HepG2 (cell line): ENCODE data around the gene DNALI1. TPM values are rescaled to one million over a fixed set of nuclear protein-coding genes. Genes with fewer than 3 reads are reported as not detected.
"Not testable (repeated sequence)": the region's sequence is repeated elsewhere in the genome, so short reads cannot be mapped to it uniquely, and the experiment has no call there.

ENCODE experiments used
- ARID5B ChIP-seq: IDR thresholded peaks from 2 replicates; pipeline ENCODE4 v1.4.0; 2020; ENCODE audit warnings: mild to moderate bottlenecking, missing genetic modification reagents
- CEBPG ChIP-seq: IDR thresholded peaks from 2 replicates; pipeline ENCODE4 v1.6.1; 2016
- DPF2 ChIP-seq: sonication (generic); formaldehyde crosslinking; IDR thresholded peaks from 2 replicates; pipeline ENCODE4 v1.4.0; 2020; ENCODE audit warnings: mild to moderate bottlenecking, low read depth, missing genetic modification reagents, borderline replicate concordance
- FOXP1 ChIP-seq, 2 experiments: fragments of 450-650 bp in 1 of 2; IDR thresholded peaks; 2 replicates each; pipeline ENCODE4 v1.6.1; 2017 to 2018; ENCODE audit warnings: antibody characterized with exemption in 1 of 2
- HNF4A ChIP-seq: sonication (generic); formaldehyde crosslinking; IDR thresholded peaks from 2 replicates; pipeline ENCODE4 v1.4.0; 2020; ENCODE audit warnings: missing genetic modification reagents
- RCOR2 ChIP-seq: IDR thresholded peaks from 2 replicates; pipeline ENCODE4 v1.6.1; 2016; ENCODE audit warnings: missing biosample characterization, missing genetic modification reagents
- SOX6 ChIP-seq, 2 experiments: fragments of 450-650 bp in 1 of 2; sonication (generic) in 1 of 2; formaldehyde crosslinking in 1 of 2; IDR thresholded peaks; 2 replicates each; pipeline versions ENCODE4 v1.4.0 to v1.6.1; 2017 to 2020; ENCODE audit warnings: antibody characterized with exemption in 1 of 2, mild to moderate bottlenecking in 1 of 2, missing genetic modification reagents in 1 of 2
- ZBTB10 ChIP-seq: sonication (generic); formaldehyde crosslinking; IDR thresholded peaks from 2 replicates; pipeline ENCODE4 v1.4.0; 2020; ENCODE audit warnings: missing genetic modification reagents, borderline replicate concordance
- ZBTB40 ChIP-seq, 2 experiments: fragments of 450-650 bp in 1 of 2; sonication (generic) in 1 of 2; formaldehyde crosslinking in 1 of 2; IDR thresholded peaks; 2 replicates each; pipeline versions ENCODE4 v1.6.1 to v1.8.0; 2016 to 2022; ENCODE audit warnings: antibody characterized with exemption in 1 of 2, mild to moderate bottlenecking in 1 of 2, missing genetic modification reagents in 1 of 2
- ZMYM2 ChIP-seq: sonication (generic); formaldehyde crosslinking; IDR thresholded peaks from 2 replicates; pipeline ENCODE4 v1.8.0; 2022; ENCODE audit warnings: mild to moderate bottlenecking, missing genetic modification reagents
- ZNF644 ChIP-seq: IDR thresholded peaks from 2 replicates; pipeline ENCODE4 v1.6.1; 2016; ENCODE audit warnings: low read depth
- polyA plus RNA-seq, 8 experiments: library from polyadenylated mRNA; depleted of rRNA in 3 of 8; stranded (reverse) in 7 of 8; unstranded in 1 of 8; fragments of >200 nt; fragmentation: Illumina TruSeq in 4 of 8; extraction: Trizol in 4 of 8; gene quantifications; 2 replicates each; pipeline versions ENCODE4 v1.2.1 to v1.2.3, GENCODE V29; 2011 to 2016; ENCODE audit warnings: low read depth in 4 of 8, missing spikeins in 1 of 8, mixed read lengths in 1 of 8; ENCODE audit not compliant: insufficient read depth in 1 of 8
- total RNA-seq, 5 experiments: library from RNA; depleted of rRNA; stranded (reverse); fragments of >200 nt; fragmentation: Illumina TruSeq; extraction: Trizol; gene quantifications; 2 replicates each; pipeline ENCODE4 v1.2.3, GENCODE V29; 2016; ENCODE audit warnings: low read depth in 1 of 5

Gene DNALI1
- total and polyA plus RNA-seq, 2 of the 13 experiments (the other 11 are each of a cell fraction or from before 2014, with no cell fraction given) = 0.42 to 0.70 TPM

- TF ChIP-seq SOX6, FOXP1, ZBTB40 (IDR thresholded peaks at IDR 0.05): not testable (repeated sequence)
- TF ChIP-seq SOX6 (CRISPR knock-in tag; IDR thresholded peaks at IDR 0.05) = peak; percentile 82
- TF ChIP-seq DPF2 (CRISPR knock-in tag) = peak; percentile 69; the same call in 1 of the 2 replicates
- TF ChIP-seq ARID5B (CRISPR knock-in tag) = peak; percentile 53; the same call in 1 of the 2 replicates
- TF ChIP-seq FOXP1 (CRISPR knock-in tag; IDR thresholded peaks at IDR 0.05) = peak; percentile 42; the same call in 1 of the 2 replicates
- peak; percentile 69 for TF ChIP-seq ZNF644 (CRISPR knock-in tag)
- TF ChIP-seq ZBTB10 = 0 out of 2 replicates have a peak, but pooled peaks have one; percentile 41
- peak; percentile 67; the same call in 1 of the 2 replicates for TF ChIP-seq RCOR2
- peak; percentile 98 for TF ChIP-seq ZMYM2 (CRISPR knock-in tag)
- peak; percentile 65; the same call in 1 of the 2 replicates for TF ChIP-seq HNF4A (CRISPR knock-in tag)
- peak; percentile 48; the same call in 1 of the 2 replicates for TF ChIP-seq CEBPG
- TF ChIP-seq ZBTB40 (CRISPR knock-in tag; IDR thresholded peaks at IDR 0.05) = peak; percentile 41; the same call in 1 of the 2 replicates
Measured at GRCh38 chr1:37532418-37533156, 24.2 kb upstream of the DNALI1 start (continued).
